GM18502 (cell line): ENCODE measurements around the gene DNAJB7.
"Not testable (repeated sequence)": the region's sequence is repeated elsewhere in the genome, so short reads cannot be mapped to it uniquely, and the experiment has no call there.

Experiments used
- ATAC-seq: cut with Tn5 transposase; IDR thresholded peaks from one replicate; pipeline ENCODE4 v1.9.1; 2021; ENCODE audit warnings: mild to moderate bottlenecking; ENCODE audit not compliant: unreplicated experiment, poor library complexity

Gene DNAJB7

GRCh38 chr22:40862013-40862412, at the start of gene DNAJB7:
Gene DNAJB7, minus strand, starts transcription at chr22:40862113. Its CDS starts 119 bp downstream, at chr22:40861994.
- ATAC-seq: no peak

DNA sequence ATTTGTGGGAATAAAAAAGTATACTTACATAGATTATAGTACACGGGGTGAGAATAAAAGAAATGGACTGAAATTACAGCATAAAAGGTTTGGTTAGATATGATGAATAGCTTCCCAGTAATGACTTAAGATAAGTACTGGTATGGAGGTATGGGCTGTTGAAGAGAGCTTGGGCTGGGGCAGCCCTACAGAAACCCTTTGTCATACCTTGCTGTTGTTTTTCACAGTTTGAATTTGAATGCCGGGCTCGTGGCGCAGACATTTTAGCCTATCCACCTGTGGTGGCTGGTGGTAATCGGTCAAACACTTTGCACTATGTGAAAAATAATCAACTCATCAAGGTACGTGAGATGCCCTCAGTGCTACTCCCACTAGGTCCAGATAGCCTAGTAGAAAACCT, 47.0 kb upstream of the DNAJB7 start:
- no peak for ATAC-seq

- no peak for ATAC-seq
These were observed 42.2 kb upstream of the DNAJB7 start for GRCh38 chr22:40904101-40904500.

DNA sequence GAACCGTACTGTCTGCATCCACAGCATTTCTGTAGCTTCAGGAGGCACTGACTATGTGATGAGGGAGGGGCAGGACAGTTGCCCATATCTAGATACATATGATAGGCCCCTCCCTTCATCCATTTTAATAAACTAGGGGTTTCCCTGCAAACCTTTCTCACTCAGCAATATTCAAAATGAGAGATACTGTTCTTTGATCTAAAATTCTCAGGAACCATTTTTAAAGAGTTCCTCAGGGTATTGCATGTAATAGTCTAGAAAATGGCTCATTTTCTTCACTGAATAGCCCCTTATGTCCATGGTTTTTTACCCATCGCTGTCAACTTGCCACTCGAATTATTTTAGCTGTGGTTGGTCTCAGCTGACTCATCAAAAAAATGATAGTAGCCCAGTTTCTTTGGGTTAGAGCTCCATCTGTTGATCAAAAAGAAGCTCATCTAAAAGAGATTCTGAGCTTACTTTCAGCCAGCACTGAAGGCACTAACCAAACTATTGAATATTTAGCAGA, 37.0 kb upstream of the DNAJB7 start:
- ATAC-seq: no peak

GRCh38 chr22:40894417-40894816, 32.5 kb upstream of the DNAJB7 start:
- no peak for ATAC-seq

- no peak for ATAC-seq
These were observed 29.0 kb upstream of the DNAJB7 start for GRCh38 chr22:40890881-40891280.

DNA sequence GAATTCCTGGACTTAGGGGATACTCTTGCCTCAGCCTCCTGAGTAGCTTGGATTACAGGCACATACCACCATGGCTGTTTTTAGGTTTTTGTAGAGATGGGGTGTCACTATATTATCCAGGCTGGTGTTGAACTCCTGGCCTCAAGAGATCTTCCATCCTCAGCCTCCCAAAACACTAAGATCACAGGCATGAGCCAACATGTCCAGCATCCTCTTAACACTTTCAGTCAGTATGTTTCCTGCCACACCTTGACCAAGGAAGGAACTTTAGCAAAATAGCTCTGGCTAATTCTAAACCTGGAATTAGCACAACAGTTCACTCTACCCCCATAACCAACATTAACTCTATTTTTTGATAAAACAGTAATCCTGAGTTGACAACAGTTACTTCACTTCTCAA, 27.2 kb upstream of the DNAJB7 start:
- ATAC-seq: no peak

DNA sequence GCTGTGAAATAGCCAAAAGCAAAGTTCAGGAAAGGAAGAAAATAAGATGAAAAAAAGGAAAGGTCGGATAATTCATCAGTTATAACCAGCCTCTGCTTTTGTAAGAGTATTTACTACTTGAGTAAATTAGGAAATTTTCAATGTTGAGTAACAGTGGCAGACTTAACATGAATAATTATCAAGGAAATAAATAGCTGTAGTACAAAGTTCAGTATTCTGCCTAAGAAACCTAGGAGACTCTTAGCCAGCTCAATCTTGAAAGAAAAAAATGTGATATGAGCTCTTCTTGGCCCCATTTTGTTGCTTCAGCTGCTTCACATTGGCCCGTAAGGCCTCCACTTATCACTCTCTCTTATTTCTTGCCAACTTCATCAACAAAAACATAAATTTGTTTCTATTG, 17.0 kb upstream of the DNAJB7 start:
- ATAC-seq: no peak

GRCh38 chr22:40877488-40877887, 15.6 kb upstream of the DNAJB7 start:
- ATAC-seq: no peak

DNA sequence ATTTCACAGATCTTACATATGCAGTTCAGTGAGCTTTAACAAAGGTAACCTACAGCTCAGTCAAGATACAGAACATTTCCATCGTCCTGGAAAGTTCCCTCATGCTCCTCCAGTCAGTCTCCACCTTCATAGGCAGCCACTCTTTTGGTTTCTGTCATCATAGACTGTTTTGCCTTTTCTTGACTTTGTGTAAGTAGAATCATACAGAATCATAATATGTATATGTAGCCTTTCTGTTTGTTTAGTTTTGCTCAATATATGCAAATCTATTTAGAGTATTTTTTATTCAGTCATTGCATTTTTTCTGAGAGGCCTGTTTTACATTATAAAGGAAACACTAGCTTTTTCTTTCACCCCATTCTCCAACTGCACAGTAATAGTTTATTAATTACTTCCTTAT, 15.0 kb upstream of the DNAJB7 start:
- ATAC-seq: no peak

DNA sequence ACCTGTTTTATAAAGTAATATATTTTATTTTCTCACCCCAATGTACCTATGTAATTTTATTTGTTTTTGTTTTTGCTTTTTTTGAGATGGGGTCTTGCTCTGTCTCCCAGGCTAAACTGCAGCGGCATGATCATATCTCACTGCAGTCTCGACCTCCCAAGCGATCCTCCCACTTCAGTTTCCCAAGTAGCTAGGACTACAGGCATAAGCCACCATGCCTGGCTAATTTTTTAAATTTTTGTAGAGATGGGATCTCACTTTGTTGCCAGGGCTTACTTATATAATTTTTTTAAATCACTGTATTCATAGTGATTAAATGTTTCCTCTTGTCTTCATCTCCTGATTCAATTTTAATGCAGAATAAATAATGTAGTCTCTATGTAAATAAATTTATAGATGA, 13.2 kb upstream of the DNAJB7 start:
- no peak for ATAC-seq

- ATAC-seq: no peak
These were observed 12.1 kb upstream of the DNAJB7 start for GRCh38 chr22:40874016-40874415.

- not testable (repeated sequence) for ATAC-seq
These were observed 6.5 kb upstream of the DNAJB7 start for GRCh38 chr22:40868379-40868778.

DNA sequence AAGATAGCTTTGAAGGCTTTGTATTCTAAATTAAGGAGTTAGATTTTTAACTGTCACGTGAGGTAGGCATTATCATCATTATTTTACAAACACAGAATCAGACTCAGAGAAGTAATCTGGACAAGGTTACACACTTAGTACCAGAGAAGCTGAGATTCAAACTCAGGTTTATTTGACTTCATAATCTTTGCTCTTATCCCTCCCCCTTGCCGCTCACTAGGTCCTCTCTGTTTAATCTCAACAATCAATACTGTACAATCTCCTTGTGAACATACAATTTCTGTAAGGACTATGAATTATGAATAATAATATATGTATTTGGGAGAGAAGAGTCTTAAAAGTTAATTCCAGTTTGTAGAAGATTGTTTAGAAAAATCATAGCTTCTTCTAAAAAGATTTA, 5.2 kb upstream of the DNAJB7 start:
- ATAC-seq: no peak

DNA sequence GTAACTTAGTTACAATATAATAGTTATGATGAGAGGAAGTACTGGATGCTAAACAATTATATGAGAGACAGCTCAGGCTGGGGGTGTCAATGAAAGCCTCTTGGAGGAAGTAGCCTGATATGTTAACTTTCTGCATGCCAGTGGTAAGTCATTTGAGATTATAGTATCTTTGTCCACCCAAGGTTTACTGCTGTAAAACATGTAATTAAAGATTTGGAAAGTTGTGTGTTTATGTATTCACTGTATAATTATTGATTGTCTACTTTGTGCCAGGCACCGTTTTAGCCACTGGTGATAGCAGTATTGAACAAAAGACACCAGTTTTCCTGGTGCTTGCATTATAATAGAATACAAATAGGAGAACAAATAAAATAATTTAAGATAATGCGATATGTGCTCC, 624 bp upstream of the DNAJB7 start:
- no peak for ATAC-seq

- ATAC-seq: no peak
These were observed 4.5 kb downstream of the DNAJB7 start for GRCh38 chr22:40857309-40857855.

- ATAC-seq: peak; percentile 82
These were observed 5.2 kb downstream of the DNAJB7 start, which contains the start of the genes ST13 and XPNPEP3 for GRCh38 chr22:40856513-40857308. Gene ST13, minus strand, starts transcription at chr22:40856639. Its CDS starts 99 bp downstream, at chr22:40856540. Gene XPNPEP3, plus strand, starts transcription at chr22:40857148. Its CDS starts 34 bp downstream, at chr22:40857182.

GRCh38 chr22:40855979-40856512, 5.9 kb downstream of the DNAJB7 start:
- ATAC-seq: peak; percentile 35

DNA sequence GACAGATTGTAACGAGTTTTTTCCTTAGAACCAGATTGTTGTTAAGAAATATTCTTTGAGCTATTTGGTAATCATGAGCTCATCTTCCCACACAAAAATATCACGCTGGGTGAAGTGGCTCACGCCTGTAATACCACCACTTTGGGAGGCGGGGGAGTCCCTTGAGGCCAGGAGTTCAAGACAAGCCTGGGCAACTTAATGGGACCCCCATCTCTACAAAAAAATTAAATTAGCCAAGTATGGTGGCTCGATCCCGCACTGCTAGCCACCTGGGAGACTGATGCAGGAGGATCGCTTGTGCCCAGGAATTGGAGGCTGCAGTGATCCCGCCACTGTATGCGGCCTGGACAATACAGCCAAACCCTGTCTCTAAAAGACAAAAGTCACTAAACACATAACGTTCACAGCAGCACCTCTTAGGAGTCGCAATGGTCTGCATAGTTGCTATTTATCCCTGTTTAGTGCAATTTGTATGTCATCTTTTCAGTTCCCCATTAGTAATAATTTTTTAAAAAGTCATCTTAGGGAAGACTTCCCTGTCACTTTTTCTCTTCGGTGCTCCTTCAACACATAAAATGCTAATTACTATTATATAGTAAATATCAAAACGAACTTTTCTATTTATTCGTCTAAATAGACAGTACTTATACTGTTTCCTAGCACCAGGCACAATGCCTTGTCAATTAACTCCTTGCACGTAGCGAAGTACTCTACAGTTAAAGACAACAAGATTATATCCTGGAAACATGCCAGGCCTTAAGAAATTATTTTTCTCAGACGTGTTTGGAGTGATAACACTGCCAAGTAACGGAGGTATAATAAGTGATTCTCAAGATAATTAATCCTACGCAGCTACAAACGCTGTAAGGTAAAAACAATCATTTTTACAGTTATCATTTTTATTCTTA, 6.6 kb downstream of the DNAJB7 start:
- no peak for ATAC-seq

DNA sequence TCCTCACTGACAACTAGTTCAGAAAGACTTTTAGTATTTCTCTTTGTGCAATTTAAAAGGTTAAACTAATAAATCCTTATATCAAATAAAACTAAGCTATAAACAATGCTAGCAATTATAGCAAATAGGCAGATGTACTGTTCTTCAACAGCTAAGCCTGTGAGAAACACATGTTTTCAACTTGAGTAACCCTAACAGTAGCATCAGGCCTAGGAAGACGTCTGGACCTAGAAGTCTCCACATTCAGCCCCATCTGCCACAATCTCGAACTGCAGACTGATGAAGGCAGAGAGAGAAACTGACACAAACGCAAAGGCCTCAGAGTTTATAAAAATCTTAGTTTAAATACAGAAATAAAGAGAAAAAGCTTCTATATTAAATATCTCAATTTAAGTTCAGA, 8.0 kb downstream of the DNAJB7 start:
- ATAC-seq: no peak
